GM12878 (cell line): ENCODE results near the gene BIN1. TPM values are rescaled to one million over a fixed set of nuclear protein-coding genes. Genes with fewer than 3 reads are reported as not detected.

Experiments used
- ATAC-seq: fragments of 200-7000 bp; cut with Tn5 transposase; 3 replicates; pipeline ENCODE4 v1.9.1; 2020; ENCODE audit warnings: mild to moderate bottlenecking, moderate library complexity
- BruUV-seq: library from RNA; stranded (reverse); fragments of 400-500 nt; replicated peaks from 2 replicates; lab custom pipeline; 2021; lab: Mats Ljungman, UMichigan
- CTCF ChIA-PET: fragments of 300-600 bp; sonication (Branson Sonifier 250); formaldehyde crosslinking; extraction: SDS; loops from one replicate; lab custom pipeline; 2021; ENCODE audit warnings: inconsistent platforms; lab: Yijun Ruan, JAX
- POLR2A ChIA-PET: fragments of 350-600 bp; formaldehyde crosslinking; extraction: SDS; loops from one replicate; lab custom pipeline; 2021; ENCODE audit warnings: inconsistent platforms; lab: Charles Lee
- RAD21 ChIA-PET: fragments of 300-600 bp; sonication (Branson Sonifier 250); formaldehyde crosslinking; loops from one replicate; lab custom pipeline; 2023; ENCODE audit warnings: antibody characterized with exemption; ENCODE audit not compliant: unreplicated experiment; lab: Charles Lee
- SMC1A ChIA-PET: fragments of 300-600 bp; sonication (Branson Sonifier 250); formaldehyde crosslinking; loops from one replicate; lab custom pipeline; 2023; ENCODE audit not compliant: unreplicated experiment, uncharacterized antibody; lab: Charles Lee
- DNase-seq: peaks from one replicate; pipeline ENCODE4 v3.0.0-alpha.2; 2011; ENCODE audit warnings: low read depth, low spot score
- FAIRE-seq: peaks from 3 replicates; lab custom pipeline; 2011; peaks lifted over from hg19 to GRCh38; lab: Jason Lieb, UNC
- H2AFZ ChIP-seq: 2 replicates; pipeline ENCODE4 v1.6.0; 2011; ENCODE audit warnings: low read depth, low read length, control low read depth; ENCODE audit not compliant: control insufficient read depth
- H3K27ac ChIP-seq: 2 replicates; pipeline ENCODE4 v1.5.1; 2011; ENCODE audit warnings: control low read depth; ENCODE audit not compliant: control insufficient read depth, insufficient read depth
- H3K27me3 ChIP-seq, 2 experiments: replicated peaks in 1 of 2; 2 replicates each; pipeline versions ENCODE4 v1.6.0 to v1.6.1; 2011; ENCODE audit warnings: low read length in 1 of 2; ENCODE audit not compliant: control insufficient read depth in 2 of 2, insufficient read depth in 2 of 2
- H3K36me3 ChIP-seq, 2 experiments: 2 replicates each; pipeline ENCODE4 v1.5.1; 2011; ENCODE audit warnings: low read length in 1 of 2; ENCODE audit not compliant: control insufficient read depth in 2 of 2, insufficient read depth in 2 of 2
- H3K4me1 ChIP-seq: 2 replicates; pipeline ENCODE4 v1.6.1; 2011; ENCODE audit warnings: mild to moderate bottlenecking, low read length, moderate library complexity, mixed read lengths; ENCODE audit not compliant: control insufficient read depth, insufficient read depth
- H3K4me2 ChIP-seq: 2 replicates; pipeline ENCODE4 v1.6.0; 2011; ENCODE audit warnings: control low read depth; ENCODE audit not compliant: control insufficient read depth, insufficient read depth
- H3K4me3 ChIP-seq: fragments of 200-600 bp; sonication (generic); 2 replicates; pipeline ENCODE4 v1.5.1; 2016
- H3K79me2 ChIP-seq: 2 replicates; pipeline ENCODE4 v1.6.0; 2011; ENCODE audit warnings: low read length; ENCODE audit not compliant: control insufficient read depth, insufficient read depth
- H3K9ac ChIP-seq: 2 replicates; pipeline ENCODE4 v1.8.0; 2011; ENCODE audit warnings: low read length, control low read depth, mixed read lengths; ENCODE audit not compliant: control insufficient read depth, insufficient read depth
- H3K9me3 ChIP-seq: replicated peaks from 3 replicates; pipeline ENCODE4 v1.5.1; 2011; ENCODE audit warnings: mild to moderate bottlenecking, low read length; ENCODE audit not compliant: control insufficient read depth, insufficient read depth
- H4K20me1 ChIP-seq: 2 replicates; pipeline ENCODE4 v1.6.0; 2011; ENCODE audit not compliant: control insufficient read depth, insufficient read depth
- BCLAF1 ChIP-seq: fragments of 450-650 bp; IDR thresholded peaks from 2 replicates; pipeline ENCODE4 v1.6.1; 2017; ENCODE audit warnings: antibody characterized with exemption, mild to moderate bottlenecking, moderate library complexity
- BMI1 ChIP-seq: fragments of 450-650 bp; IDR thresholded peaks from 2 replicates; pipeline ENCODE4 v1.6.1; 2016; ENCODE audit warnings: mild to moderate bottlenecking, moderate library complexity, borderline replicate concordance
- CHD2 ChIP-seq: IDR thresholded peaks from 2 replicates; pipeline ENCODE4 v1.6.1; 2011; ENCODE audit warnings: low read depth, low read length, improper control_type of control experiment, borderline replicate concordance
- HDGF ChIP-seq: fragments of 450-650 bp; IDR thresholded peaks from 2 replicates; pipeline ENCODE4 v1.6.1; 2016; ENCODE audit warnings: antibody characterized with exemption
- KAT2A ChIP-seq: conservative IDR thresholded peaks from 2 replicates; pipeline ENCODE4 v1.6.1; 2011; ENCODE audit warnings: low read depth, low read length; ENCODE audit not compliant: control insufficient read depth
- MEF2B ChIP-seq: fragments of 450-650 bp; IDR thresholded peaks from 2 replicates; pipeline ENCODE4 v1.6.1; 2018; ENCODE audit warnings: mild to moderate bottlenecking, moderate library complexity; ENCODE audit not compliant: partially characterized antibody, poor library complexity, severe bottlenecking
- MYC ChIP-seq: IDR thresholded peaks from 2 replicates; pipeline ENCODE4 v1.6.1; 2011; ENCODE audit warnings: mild to moderate bottlenecking, low read length, moderate library complexity, inconsistent platforms; ENCODE audit not compliant: insufficient read depth, insufficient replicate concordance, insufficient read length, severe bottlenecking
- PAX8 ChIP-seq: fragments of 450-650 bp; IDR thresholded peaks from 2 replicates; pipeline ENCODE4 v1.6.1; 2017; ENCODE audit warnings: mild to moderate bottlenecking, moderate library complexity
- POLR2AphosphoS5 ChIP-seq: IDR thresholded peaks from 2 replicates; pipeline ENCODE4 v1.6.1; 2011; ENCODE audit warnings: mild to moderate bottlenecking, low read length, inconsistent platforms
- RAD51 ChIP-seq: fragments of 450-650 bp; IDR thresholded peaks from 2 replicates; pipeline ENCODE4 v1.6.1; 2016; ENCODE audit warnings: moderate library complexity, mild to moderate bottlenecking, inconsistent platforms
- SIN3A ChIP-seq: IDR thresholded peaks from 2 replicates; pipeline ENCODE4 v1.6.1; 2012; ENCODE audit warnings: low read depth, low read length, improper control_type of control experiment
- WRNIP1 ChIP-seq: IDR thresholded peaks from 2 replicates; pipeline ENCODE4 v1.6.1; 2011; ENCODE audit warnings: low read depth, low read length, improper control_type of control experiment, borderline replicate concordance
- ZBED1 ChIP-seq: IDR thresholded peaks from 2 replicates; pipeline ENCODE4 v1.6.1; 2016; ENCODE audit warnings: borderline replicate concordance
- WGBS: methylation state at CpG from one replicate; pipeline ENCODE4 v1.1.6; 2016; ENCODE audit warnings: low lambda C conversion rate; ENCODE audit not compliant: insufficient replicate concordance, insufficient coverage; ENCODE audit errors: missing lambda C conversion rate; 5-methylcytosine and 5-hydroxymethylcytosine counted together
- in situ Hi-C: fragments of 300-500 bp; cut with MboI; formaldehyde crosslinking; loops from 9 replicates; pipeline ENCODE4 v1.14.3; 2018; ENCODE audit warnings: mixed read lengths
- intact Hi-C: fragments of 100-400 bp; cut with micrococcal nuclease; formaldehyde crosslinking; loops from one replicate; pipeline ENCODE4 v1.14.2; 2022; ENCODE audit not compliant: unreplicated experiment
- polyA plus RNA-seq, 11 experiments: library from polyadenylated mRNA; depleted of rRNA in 4 of 11; unstranded in 6 of 11; stranded (reverse) in 5 of 11; fragments of >200 nt; fragmentation: Nextera tagmentation in 4 of 11; fragmentation: Illumina TruSeq in 1 of 11; extraction: Ambion mirVana in 4 of 11; extraction: Trizol in 1 of 11; gene quantifications; 1 replicate in 1 of 11; 2 replicates in 10 of 11; pipeline versions ENCODE4 v1.2.1 to v1.2.3, GENCODE V29; 2011 to 2016; ENCODE audit warnings: inconsistent platforms in 2 of 11, missing spikeins in 2 of 11, low read depth in 1 of 11
- total RNA-seq, 4 experiments: library from RNA; depleted of rRNA in 3 of 4; stranded (reverse); fragments of >200 nt in 3 of 4; fragmentation: Illumina TruSeq in 1 of 4; extraction: Trizol in 1 of 4; gene quantifications; 2 replicates each; pipeline versions ENCODE4 v1.2.1 to v1.2.3, GENCODE V29; 2013 to 2021
- TF ChIP-seq, protein P1 (sequence below): fragments of 450-650 bp; IDR thresholded peaks from 2 replicates; pipeline ENCODE4 v1.6.1; 2018; ENCODE audit warnings: borderline replicate concordance, mild to moderate bottlenecking; ENCODE audit not compliant: partially characterized antibody

Gene BIN1
- total and polyA plus RNA-seq, 10 of the 15 experiments (the other 5 are each of a cell fraction or from before 2014, with no cell fraction given), result 0.32 to 21.3 (median 11.2) TPM

DNA sequence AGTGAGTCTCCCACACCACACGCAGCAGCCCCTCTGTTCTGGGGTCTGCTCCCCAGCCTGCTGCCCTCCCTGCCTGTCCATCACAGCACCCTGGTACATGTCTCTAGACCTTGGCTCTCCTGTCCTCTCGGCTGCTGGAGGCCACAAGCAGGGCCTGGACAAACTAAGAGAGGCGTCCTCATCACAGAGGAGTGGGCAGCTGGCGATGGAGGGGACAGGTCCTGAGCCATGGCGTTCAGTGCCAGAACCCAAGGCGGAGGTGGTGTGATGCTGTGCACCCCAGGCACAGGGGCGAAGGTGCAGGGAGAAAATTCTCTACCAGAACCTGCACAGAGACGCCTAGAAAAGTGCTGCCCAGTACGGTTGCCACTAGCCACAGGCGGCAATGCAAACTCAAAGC, 47.4 kb downstream of the BIN1 start:
- H3K4me3 ChIP-seq, result no peak overlapping the region
- FAIRE-seq, result no peak
- no peak overlapping the region for H3K4me2 ChIP-seq
- intact Hi-C loops (loop anchor here (10.0 kb wide), 1 partner anchor 175 kb away; no protein-coding TSS in a partner anchor), in situ Hi-C loops (no loop called here)
- H3K4me1 ChIP-seq, result peaks cover 4% of the 10 kb centered on the region
- no peak for ATAC-seq
- 69% methylated on average over 10 of the region's 10 CpGs for WGBS
- H3K36me3 ChIP-seq, result no peaks in the 10 kb centered on the region
- no peak overlapping the region for H2AFZ ChIP-seq
- CTCF ChIA-PET, result no interaction called here
- BruUV-seq, result no TSS peak
- no peak overlapping the region for H3K27ac ChIP-seq
- no peak for TF ChIP-seq MEF2B
- TF ChIP-seq HDGF, result no peak
- no peak for TF ChIP-seq ZBED1
- no peak for TF ChIP-seq CHD2
- no peak for TF ChIP-seq POLR2AphosphoS5
- TF ChIP-seq BMI1, result no peak
- no peak for TF ChIP-seq RAD51
- TF ChIP-seq SIN3A, result no peak
- H3K9ac ChIP-seq, result no peak overlapping the region
- DNase-seq, result no peak
- RAD21 ChIA-PET, result no interaction called here
- H3K79me2 ChIP-seq, result no peaks in the 10 kb centered on the region
- SMC1A ChIA-PET, result no interaction called here
- no peaks in the 10 kb centered on the region for H3K27me3 ChIP-seq
- H4K20me1 ChIP-seq, result no peaks in the 10 kb centered on the region
- H3K9me3 ChIP-seq, result no peaks in the 10 kb centered on the region
- POLR2A ChIA-PET, result no interaction called here

GRCh38 chr2:127058954-127059252, 48.1 kb downstream of the BIN1 start:
- Histone ChIP-seq H3K36me3 (no peaks in the 10 kb centered on the region), H3K27ac (no peak overlapping the region), H3K79me2 (no peaks in the 10 kb centered on the region), H3K4me3 (no peak overlapping the region), H3K4me2 (no peak overlapping the region), H3K27me3 (no peaks in the 10 kb centered on the region), H2AFZ (no peak overlapping the region), H3K9ac (no peak overlapping the region), H3K9me3 (no peaks in the 10 kb centered on the region), H3K4me1 (no peaks in the 10 kb centered on the region), H4K20me1 (no peaks in the 10 kb centered on the region)
- 81% methylated on average over 14 of the region's 14 CpGs for WGBS
- ATAC-seq (no peak), DNase-seq (no peak), FAIRE-seq (no peak)
- BruUV-seq, result no TSS peak
- ChIA-PET RAD21 (no interaction called here), SMC1A (no interaction called here), POLR2A (no interaction called here), CTCF (no interaction called here)
- in situ Hi-C loops (no loop called here), intact Hi-C loops (loop anchor here (10.0 kb wide), 1 partner anchor 174 kb away; no protein-coding TSS in a partner anchor)
- TF ChIP-seq KAT2A, result no peak
- no peak for TF ChIP-seq WRNIP1
- TF ChIP-seq, protein P1, sequence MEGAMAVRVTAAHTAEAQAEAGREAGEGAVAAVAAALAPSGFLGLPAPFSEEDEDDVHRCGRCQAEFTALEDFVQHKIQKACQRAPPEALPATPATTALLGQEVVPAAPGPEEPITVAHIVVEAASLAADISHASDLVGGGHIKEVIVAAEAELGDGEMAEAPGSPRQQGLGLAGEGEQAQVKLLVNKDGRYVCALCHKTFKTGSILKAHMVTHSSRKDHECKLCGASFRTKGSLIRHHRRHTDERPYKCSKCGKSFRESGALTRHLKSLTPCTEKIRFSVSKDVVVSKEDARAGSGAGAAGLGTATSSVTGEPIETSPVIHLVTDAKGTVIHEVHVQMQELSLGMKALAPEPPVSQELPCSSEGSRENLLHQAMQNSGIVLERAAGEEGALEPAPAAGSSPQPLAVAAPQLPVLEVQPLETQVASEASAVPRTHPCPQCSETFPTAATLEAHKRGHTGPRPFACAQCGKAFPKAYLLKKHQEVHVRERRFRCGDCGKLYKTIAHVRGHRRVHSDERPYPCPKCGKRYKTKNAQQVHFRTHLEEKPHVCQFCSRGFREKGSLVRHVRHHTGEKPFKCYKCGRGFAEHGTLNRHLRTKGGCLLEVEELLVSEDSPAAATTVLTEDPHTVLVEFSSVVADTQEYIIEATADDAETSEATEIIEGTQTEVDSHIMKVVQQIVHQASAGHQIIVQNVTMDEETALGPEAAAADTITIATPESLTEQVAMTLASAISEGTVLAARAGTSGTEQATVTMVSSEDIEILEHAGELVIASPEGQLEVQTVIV, result no peak
- no peak for TF ChIP-seq BCLAF1
- no peak for TF ChIP-seq PAX8
- TF ChIP-seq MYC, result no peak
- no peak for TF ChIP-seq BMI1
- TF ChIP-seq CHD2, result no peak
